ENCODE data around the gene MKRN2.

- TF ChIP-seq MAX (IDR thresholded peaks at IDR 0.05) (no peak), POLR2A (IDR thresholded peaks at IDR 0.05; ENCODE audit: low read length) (no peak), PBX3 (IDR thresholded peaks at IDR 0.05) (no peak)
Observed at GRCh38 chr3:12620729-12621128, 63.8 kb downstream of the MKRN2 start.

Data from A549 (cell line).